HG03103 (cell line): ENCODE measurements around the gene RAF1.
A peak's percentile ranks its signal among the peaks of the same experiment; 100 is the strongest.
"Not testable (repeated sequence)": the region's sequence is repeated elsewhere in the genome, so short reads cannot be mapped to it uniquely, and the experiment has no call there.

Source experiments
- ATAC-seq: cut with Tn5 transposase; IDR thresholded peaks from one replicate; pipeline ENCODE4 v1.9.1; 2021; ENCODE audit warnings: low read depth; ENCODE audit not compliant: unreplicated experiment

RAF1 gene

DNA sequence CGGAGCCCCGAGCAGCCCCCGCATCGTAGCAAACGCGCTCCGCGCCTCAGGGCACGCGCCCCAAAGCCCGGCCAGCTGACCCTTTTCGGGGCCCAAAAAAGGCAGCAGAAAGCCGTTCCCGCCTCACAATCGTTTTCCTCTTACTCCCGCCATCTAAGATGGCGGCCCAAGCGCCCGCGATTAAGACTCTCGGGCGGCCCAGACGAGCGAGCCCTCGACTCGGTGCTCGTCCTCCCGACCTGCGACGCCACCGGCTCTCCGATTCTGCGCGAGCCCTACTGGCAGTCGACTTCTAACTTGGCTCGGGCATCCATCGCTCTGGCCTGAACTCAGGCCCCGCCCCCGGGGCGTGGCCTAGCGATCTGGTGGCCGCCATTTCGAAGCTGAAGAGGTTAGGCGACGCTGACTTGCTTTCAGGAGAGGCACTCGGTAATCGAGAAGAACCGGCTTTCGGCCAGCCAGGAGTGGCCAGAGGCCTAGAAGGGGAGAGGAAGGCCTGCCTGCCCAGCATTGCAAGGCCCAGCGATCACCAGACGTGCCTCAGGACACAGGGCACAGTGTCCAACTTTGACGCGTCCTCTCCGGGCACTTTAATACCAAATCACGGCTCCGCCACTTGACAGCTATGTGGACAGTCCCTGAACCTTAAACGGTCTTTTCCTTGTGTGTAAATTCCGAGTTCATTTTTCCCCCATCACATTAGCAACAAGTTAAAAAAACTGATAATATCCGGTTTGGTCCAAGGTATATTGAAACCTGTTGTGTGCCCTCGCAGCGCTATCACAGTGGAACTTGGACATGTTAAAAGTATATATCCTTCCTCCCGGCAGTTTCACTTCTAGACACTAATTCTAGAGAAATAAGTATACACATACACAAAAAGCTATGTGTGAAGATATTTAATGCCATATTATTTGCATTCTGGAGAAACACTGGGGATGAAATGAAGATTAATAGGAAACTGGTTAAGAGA is at the start of gene RAF1:
Gene RAF1 (minus strand): TSS at position 182 of the 973 bp plus-strand sequence. CDS start 45,396 bp downstream, outside the sequence.
- ATAC-seq, result peak; percentile 94

DNA sequence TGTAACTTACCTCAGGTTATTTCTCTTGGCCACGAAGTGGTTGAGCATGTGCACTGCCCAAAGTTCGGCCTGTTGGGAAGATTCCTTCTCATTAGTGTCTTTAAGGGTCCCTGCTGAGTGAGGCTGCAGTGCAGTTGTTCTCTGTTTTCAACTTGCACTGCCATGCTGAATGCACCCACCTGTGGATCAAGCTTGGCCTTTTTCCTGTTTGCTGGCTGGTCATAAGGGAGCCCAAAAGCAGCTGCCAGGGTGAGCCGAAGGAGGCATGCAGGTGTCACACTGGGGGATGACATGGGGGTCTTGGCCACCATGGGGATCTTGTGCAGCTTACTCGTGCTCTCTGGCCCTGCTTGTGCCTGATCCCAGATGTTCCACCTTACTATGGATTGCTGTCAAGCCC is 46.1 kb upstream of the RAF1 start:
- ATAC-seq, result no peak

DNA sequence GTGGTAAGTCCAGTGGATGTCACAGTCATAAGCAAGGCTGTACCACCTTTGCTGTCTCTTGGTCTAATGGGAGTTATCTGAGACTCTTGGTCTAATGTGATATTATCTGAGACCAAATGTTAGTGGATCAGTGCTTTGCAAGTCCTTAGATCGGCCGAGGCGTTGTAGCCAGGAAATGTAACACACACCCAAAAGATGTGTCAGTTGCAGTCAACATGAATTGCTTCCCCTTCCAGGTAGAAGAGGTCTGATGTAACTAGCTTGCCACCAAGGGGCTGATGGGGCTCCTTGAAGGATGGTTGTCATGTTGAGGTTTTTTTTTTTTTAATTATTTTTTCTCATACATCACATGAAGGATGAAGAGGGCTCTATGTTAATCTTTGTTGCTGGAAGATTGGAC is 45.4 kb upstream of the RAF1 start:
- ATAC-seq, result no peak

DNA sequence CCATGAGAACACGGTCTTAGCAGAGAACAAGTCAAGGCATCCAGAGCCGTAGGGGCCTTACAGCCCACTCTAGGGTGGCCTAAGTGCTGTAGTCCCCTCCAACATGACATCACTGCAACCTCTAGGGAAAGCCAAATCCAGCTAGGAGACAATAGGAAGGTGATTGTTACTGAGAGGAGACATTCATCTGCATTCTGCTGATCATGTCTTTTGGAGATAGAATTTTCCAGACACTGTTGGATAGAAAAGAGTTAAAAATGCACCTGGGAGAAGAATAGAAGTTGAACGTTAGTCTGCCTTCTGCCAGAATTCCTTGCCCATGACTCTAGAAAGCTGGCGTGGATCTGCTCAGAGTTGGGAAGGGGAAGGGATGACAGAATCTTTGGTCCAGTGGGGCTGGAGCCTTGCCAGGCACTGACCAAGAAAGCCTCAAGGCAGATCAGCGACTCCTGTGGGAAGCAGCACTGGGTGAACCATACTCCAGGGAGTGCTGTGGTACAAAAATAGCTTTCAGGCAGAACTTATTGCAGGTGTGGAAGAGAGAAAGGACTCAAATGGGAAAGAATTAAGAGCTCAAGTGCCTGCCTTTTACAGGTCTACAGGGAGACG is 44.8 kb upstream of the RAF1 start:
- ATAC-seq, result no peak

- no peak for ATAC-seq
Measured at GRCh38 chr3:12707449-12707848, 43.5 kb upstream of the RAF1 start.

DNA sequence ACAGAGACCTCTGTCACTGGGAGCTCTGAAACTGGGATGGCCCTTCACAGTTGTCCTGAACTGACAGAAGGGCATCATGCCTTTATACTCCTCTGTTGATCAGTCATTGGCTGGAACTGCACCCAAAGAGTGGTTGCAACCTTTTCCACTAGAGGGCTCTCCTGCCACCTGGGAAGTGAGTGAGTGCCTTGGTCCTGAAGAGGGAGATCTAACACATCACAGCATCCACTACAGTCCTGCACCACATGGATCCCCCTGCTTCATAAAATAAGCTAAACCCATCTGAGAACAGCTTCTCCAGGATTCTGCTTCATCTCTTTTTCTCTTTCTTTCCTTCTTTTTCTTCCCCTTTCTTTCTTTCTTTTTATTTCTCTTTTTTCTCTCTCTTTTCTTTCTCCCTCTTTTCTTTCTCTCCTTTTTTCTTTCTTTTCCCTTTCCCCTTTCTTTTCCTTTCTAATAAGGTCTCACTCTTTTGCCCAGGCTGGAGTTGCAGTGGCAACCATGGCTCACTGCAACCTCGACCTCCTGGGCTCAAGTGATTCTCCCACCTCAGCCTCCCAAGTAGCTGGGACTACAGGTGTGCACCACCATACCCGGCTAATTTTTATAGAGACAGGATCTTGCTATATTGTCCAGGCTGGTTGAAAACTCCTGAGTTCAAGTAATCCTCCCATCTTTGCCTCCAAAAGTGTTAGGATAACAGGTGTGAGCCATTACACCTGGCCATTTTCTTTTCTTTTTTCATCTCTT is 42.8 kb upstream of the RAF1 start:
- ATAC-seq, result peak; percentile 96

DNA sequence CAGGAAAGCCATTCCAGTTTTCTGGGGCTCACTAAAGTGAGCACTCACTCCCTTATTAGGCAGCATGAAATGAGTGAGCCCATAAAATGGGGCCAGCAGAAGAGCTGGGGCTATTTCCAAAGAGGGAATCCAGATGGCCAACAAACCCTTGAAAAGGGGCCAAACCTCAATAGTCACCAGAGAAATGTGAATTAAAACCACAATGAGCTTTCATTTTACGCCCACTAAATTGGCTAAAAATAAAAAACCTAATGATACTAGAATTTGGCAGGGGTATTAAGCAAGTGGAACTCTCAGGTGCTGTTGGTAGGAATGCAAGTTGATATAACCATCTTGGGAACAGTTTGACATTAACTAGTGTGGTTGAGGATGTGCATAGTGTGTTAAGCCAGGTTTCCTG is 42.1 kb upstream of the RAF1 start:
- ATAC-seq, result no peak

DNA sequence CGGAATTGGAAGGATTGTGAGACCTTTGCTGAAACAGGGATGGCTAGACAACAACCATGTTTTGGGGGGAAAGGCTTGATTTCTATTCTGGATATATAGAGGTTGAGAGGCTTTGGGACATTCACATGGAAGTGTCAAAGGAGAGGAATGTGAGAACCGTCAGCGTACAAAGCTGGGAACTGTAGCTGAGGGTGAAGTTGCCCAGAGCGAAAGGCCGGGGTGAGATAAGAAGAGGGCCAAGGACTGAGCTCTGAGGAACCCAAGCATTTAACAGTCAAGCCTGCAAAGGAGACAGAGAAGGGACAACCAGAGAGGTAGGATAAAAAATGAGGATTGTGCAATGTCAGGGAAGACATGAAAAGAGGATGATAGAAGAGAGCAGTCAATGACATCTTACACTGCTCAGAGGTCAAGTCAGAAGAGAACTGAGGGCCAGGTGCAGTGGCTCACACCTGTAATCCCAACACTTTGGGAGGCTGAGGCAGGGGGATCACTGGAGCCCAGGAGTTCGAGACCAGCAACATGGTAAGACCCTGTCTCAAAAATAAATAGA is 41.5 kb upstream of the RAF1 start:
- ATAC-seq, result no peak

DNA sequence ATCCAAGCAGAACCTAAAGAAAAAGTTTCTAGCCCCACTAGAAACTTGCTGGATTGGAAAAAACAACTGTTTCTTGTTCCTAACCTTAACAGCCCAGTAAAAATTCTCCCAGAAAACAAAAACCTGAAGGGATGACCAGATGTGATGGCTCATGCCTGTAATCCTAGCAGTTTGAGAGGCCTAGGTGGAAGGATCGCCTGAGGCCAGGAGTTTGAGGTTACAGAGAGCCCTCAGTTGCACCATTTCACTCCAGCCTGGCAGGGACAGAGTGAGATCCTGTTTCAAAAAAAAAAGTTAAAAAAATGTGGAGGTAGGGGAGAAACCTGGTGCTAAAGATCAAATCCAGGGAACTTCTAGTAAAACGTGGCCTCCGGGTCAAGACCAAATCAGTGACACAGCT is 38.6 kb upstream of the RAF1 start:
- ATAC-seq, result no peak

- ATAC-seq, result not testable (repeated sequence)
Measured at GRCh38 chr3:12701601-12702000, 37.7 kb upstream of the RAF1 start.

DNA sequence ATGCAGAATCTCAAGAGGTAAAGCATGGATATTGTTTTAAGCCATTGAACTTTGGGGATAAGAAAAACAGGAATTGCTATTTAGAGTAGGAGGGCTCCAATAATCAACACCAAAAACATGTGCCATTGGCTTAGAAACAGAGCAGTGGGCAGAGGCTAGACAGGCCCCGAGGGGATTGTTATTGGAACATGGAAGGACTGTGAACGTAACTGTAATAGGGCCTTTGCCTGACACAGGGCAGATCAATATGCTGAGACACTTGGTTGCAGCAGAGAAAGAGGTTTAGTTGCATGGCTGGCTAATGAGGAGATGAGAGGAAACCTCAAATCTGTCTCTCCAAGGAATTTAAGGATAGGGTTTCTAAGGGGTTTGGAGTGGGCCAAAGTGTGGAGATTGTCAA is 36.9 kb upstream of the RAF1 start:
- ATAC-seq, result no peak

DNA sequence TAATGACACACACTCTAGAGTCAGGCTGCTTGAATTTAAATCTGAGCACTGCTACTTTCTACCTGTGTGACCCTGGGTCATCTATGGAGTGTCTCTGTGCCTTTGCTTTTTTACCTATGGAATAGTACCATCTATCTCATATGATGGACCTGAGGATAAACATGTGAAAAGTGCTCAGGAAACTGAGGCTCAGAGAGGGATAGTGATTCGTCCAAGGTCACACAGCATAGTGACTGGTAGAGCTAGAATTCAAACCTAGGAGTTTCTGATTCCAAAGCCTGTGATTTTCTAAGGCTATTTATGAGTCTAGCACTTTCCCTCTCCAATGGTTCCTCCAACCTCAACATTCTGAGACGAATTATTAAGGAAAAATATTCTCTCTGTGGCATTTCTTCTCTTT is 32.0 kb upstream of the RAF1 start:
- ATAC-seq, result no peak

DNA sequence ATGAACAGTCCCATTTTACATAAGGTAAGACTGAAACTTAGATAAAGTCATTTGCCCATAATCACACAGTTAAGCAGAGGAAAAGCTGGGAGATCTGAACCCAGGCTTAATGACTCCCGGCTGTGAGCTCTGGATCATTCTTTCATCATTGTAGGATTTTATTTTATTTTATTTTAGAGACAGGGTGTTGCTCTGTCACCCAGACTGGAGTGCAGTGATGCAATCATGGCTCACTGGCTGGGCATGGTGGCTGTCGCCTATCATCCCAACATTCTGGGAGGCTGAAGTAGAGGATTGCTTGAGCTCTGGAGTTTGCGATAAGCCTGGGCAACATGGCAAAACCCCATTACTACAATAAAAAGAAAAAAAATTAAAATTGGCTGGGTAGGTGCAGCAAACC is 31.2 kb upstream of the RAF1 start:
- no peak for ATAC-seq

DNA sequence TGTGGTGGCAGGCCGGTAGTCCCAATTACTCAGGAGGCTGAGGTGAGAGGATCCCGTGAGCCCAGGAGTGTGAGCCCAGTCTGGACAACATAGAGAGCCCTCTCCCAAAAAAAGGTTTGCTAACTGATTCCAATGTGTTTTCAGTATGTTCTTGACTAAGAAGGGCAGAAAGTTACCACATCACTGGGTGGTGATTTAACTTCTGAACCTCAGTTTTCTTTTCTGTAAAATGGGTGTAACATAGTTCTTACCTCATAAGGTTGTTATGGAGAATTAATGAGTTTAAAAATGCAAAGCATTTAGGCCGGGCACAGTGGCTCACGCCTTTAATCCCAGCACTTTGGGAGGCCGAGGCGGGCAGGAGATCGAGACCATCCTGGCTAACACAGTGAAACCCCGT is 28.5 kb upstream of the RAF1 start:
- ATAC-seq, result no peak

- ATAC-seq, result no peak
Measured at GRCh38 chr3:12689997-12690711, 26.2 kb upstream of the RAF1 start.

- ATAC-seq, result no peak
Measured at GRCh38 chr3:12687948-12688347, 24.0 kb upstream of the RAF1 start.

DNA sequence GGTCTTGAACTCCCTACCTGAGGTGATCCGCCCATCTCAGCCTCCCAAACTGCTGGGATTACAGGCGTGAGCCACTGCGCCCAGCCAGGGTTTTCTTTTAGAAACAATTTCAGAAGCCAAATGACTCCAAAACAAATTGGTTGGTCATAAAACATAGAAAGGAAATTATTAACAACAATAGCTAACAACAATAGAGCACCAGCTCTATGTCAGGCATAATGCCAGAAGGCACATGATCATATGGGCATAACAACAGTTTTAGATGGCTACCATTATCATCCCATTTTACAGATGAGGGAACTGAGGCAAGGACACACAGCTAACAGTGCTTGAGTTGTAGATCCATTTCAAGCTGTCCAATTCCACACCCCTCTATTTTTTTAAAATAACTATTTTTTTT is 22.2 kb upstream of the RAF1 start:
- no peak for ATAC-seq

DNA sequence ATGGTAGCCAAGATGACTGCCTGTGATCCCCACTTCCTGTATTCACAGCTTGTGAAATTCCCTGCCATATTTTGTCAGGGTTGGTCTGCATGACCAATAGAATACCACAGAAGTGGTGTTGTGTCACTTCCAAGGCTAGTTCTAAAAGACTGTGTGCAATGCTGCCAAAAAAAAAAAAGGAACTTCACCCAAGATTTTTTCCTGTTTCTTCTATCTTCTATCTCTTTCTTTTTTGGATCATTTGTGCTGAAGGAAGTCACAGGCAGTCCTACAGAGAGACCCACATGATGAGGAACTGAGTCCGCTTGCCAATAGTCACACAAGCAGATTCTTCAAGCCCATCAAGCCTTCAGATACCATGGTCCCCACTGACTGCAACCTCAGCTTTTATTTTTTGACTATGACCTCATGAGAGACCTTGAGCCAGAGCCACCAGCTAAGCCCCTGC is 18.1 kb upstream of the RAF1 start:
- ATAC-seq, result no peak

DNA sequence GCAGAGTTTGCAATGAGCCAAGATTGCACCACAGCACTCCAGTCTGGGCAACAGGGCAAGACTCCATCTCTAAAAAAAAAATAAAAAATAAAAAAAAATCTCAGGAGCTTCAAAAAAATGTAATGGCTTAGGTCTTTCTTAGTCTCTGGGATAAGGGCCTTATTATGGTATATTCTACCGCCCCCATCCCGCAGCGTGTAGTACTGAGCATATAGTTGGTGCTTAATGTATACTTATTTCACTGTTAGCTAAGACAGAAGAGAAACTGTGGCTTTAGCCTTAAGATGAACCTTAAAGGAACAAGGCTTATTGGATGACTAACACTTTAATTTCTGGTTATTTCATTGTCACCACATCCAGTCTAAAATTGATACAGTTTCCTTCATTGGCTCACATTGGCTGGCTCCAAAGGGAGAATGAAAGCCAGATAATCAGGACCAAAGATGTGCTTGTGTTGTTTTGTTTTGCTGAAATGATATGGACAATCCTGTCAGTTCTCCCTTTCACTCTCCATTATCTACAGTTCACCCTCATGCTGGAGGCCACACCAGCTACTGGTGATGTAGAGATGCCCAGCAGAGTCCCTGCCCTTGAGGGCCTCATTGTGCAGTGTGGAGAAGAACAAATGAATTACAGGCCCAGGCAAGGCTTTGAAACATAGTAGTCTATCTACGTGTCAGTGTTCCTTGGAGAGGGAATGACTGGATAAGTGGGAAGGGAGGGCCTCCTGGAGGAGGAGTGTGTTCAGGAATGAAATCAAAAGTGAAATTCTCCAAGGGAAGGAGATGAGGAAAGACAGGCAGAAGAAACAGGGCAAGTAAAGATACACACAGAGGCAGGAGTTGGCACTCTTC is 17.4 kb upstream of the RAF1 start:
- no peak for ATAC-seq
